GM18861 (cell line): ENCODE measurements around the gene TMEFF1.

Experiments
- ATAC-seq: cut with Tn5 transposase; IDR thresholded peaks from one replicate; pipeline ENCODE4 v1.9.1; 2021; ENCODE audit not compliant: unreplicated experiment

Gene TMEFF1

DNA sequence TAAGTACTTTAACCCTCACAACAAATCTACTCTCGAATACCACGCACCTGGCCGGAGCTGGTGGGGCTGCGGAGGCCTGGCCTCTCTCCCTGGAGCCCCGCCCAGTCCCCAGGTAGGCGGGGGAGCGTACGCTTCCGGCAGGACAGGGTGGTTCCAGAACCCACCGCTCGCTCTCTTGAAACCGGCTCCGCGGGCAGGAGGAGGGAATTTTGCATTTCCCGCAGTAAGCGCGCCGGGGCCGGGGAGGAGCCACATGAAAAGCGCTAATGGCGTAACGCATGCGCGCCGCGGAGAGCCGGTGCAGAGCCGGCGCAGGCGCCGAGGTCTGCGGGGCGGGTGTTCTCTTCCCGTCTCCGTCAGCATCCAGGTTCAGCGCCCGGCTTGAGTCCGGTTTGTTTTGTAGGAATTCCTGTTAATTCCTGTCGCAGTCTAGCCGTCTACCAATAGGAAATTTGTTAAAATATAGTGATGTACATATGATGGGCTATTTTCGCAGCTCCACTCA lies 125.7 kb downstream of the TMEFF1 start:
- ATAC-seq, result peak; percentile 69

DNA sequence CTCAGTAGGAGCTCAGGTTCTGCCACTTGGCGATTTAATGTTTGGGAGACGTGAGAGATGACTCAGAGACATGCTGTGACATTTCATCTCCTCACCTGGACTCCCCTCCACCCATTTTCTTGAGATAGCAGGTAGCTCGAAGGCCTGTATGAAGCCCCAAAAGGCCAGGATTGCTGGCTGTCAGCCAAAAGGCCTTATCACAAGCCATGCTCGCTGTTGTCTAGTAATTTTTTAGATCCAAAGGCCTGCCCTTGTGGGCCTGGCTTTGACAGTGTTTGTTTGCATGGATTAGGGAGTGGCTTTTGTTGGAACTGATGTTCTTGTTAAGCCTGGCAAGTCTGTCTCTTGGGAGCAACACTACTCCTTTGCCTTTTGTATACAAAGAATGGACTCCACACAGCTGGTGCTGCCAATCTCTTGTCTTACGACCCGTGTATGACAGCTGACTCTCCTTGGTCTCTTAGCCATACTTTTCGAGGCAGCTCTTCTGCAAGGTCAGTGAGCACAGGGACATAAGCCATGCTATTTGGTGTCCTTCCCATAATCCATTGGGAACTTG lies 127.7 kb downstream of the TMEFF1 start:
- ATAC-seq, result no peak

DNA sequence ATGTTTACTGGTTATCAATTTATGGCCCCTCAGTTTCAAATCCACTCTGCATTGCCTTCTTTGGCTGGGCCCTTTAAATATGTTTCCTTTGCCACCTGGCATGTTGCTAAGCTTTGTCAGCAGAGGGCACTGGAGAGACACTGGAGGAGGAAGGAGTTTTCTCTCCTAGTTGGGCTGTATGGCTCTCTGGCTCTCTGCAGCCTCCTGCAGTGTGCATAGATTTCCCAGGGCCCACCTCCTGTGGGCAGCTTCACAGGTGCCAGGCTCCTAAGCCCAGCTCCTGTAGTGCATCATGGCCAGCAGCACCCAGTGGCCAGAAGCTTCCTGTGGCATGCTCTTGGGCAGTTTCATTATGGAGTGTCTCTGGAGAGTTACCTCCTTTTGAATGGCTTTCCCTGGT lies 128.3 kb downstream of the TMEFF1 start:
- ATAC-seq, result peak; percentile 70

DNA sequence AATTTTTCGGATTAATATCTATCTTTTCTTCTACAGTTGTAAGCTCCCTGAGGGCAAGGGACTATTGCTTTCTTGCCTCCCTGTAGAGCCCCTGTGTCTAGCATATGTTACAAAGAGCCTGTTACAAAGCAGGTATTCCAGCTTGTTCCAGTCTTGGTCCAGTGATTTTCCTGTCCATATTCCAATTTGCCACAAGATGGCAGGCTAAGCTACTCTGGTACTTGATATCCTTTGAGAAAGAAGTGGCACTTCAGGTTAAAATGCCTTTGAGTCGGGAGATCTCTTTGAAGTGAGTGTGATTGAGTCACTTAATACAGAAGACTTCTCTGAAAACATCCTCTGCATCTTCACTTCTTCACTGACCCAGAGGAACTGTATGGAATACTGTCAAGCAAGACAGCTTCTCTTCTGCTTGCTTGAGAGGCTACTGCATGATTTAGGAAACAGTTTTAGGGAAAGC lies 129.4 kb downstream of the TMEFF1 start:
- ATAC-seq, result no peak

DNA sequence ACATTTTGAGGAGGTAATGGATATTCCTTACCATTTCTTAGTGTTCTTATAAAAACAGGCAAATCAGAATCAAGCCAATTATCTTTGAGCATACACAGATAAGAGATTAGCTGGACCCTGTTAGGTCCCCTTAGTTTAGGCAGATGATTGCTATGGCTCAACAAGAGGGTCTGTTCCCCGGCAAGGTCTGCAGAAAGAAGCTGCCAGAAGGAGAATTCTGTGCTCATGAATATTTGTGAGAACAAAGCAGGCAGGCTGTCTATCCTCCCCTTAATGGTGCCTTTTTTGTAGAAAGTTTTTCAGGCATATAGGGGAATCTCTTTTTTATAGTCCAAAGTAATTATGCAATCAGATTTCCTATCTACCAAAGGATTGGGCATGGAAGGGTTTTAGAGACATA lies 132.5 kb downstream of the TMEFF1 start:
- no peak for ATAC-seq

DNA sequence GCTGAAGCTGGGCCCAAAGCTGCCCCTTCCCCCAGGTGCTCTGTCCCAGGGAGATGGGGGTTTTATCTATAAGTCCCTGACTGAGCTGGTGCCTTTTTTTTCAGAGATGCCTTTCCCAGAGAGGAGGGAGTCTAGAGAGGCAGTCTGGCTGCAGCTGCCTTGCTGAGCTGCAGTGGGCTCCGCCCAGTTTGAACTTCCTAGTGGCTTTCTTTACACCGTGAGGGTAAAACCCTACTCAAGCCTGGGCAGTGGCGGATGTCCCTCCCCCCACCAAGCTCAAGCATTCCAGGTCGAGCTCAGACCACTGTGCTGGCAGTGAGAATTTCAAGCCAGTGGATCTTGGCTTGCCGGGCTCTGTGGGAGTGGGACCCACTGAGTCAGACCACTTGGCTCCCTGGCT lies 146.2 kb downstream of the TMEFF1 start:
- ATAC-seq, result no peak

DNA sequence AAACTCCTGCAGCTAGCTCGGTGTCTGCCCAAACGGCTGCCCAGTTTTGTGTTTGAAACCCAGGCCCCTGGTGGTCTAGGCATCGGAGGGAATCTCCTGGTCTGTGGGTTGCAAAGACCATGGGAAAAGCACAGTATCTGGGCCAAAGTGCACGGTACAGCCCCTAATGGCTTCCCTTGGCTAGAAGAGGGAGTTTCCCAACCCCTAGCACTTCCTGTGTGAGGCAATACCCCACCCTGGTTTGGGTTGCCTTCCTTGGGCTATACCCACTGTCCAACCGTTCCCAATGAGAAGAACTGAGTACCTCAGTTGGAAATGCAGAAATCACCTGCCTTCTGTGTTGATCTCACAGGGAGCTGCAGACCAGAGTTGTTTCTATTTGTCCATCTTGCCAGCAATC lies 146.7 kb downstream of the TMEFF1 start:
- ATAC-seq, result no peak

DNA sequence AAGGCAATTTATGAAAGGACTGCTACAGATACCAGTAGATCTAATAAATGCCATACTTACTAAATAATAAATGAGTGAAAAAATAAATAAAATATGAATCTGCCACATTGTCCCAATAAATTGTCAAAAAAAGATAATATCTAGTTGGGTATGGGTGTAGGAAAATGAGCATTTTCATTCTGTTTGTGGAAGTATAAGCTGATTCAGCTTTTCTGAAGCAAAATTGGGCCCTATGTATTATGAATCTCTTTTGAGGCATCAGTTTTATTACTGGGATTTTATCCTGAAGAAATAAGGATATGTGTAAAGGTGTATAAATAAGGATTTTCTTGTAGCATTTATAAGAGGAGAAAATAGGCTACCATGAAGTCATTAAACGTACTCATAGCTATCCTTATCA lies 151.0 kb downstream of the TMEFF1 start:
- ATAC-seq, result no peak

DNA sequence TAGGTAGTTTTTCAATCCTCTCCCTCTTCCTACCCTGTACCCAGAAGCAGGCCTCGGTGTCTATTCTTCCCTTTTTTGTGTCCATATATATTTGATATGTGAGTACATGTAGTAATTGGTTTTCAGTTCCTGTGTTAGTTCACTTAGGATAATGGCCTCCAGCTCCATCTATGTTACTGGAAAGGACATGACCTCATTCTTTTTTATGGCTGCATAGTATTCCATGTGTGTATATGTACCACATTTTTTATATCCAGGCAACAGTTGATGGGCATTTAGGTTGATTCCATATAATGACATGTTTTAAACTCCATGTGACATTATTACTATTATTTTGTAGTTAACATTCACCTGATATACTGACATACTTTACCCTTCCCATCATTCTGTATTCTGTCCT lies 154.0 kb downstream of the TMEFF1 start:
- ATAC-seq, result no peak
